Measurements from ENCODE around the gene CHCHD6.

The CHCHD6 gene

GRCh38 chr3:126668450-126669401, 35.3 kb upstream of the CHCHD6 start:
- DNase-seq (ENCODE audit: low read depth in 2 of 3, low spot score in 1 of 3): no peak

- DNase-seq (ENCODE audit: low read depth in 2 of 3, low spot score in 1 of 3): no peak
These were observed 32.5 kb upstream of the CHCHD6 start for GRCh38 chr3:126671521-126671920.

GRCh38 chr3:126672340-126672739, 31.7 kb upstream of the CHCHD6 start:
- no peak for DNase-seq (ENCODE audit: low read depth in 2 of 3, low spot score in 1 of 3)

- no peak for DNase-seq (ENCODE audit: low read depth in 2 of 3, low spot score in 1 of 3)
These were observed 31.3 kb upstream of the CHCHD6 start for GRCh38 chr3:126672741-126673140.

- DNase-seq (ENCODE audit: low read depth in 2 of 3, low spot score in 1 of 3): no peak
These were observed 26.9 kb upstream of the CHCHD6 start for GRCh38 chr3:126676919-126677705.

- DNase-seq (ENCODE audit: low read depth in 2 of 3, low spot score in 1 of 3): no peak
These were observed 26.1 kb upstream of the CHCHD6 start for GRCh38 chr3:126677862-126678503.

GRCh38 chr3:126678693-126679317, 25.2 kb upstream of the CHCHD6 start:
- no peak for DNase-seq (ENCODE audit: low read depth in 2 of 3, low spot score in 1 of 3)

GRCh38 chr3:126679318-126679751, 24.7 kb upstream of the CHCHD6 start:
- peak; percentile 65 to 77 (median 73) for DNase-seq (ENCODE audit: low read depth in 2 of 3, low spot score in 1 of 3)

GRCh38 chr3:126679831-126680666, 24.0 kb upstream of the CHCHD6 start:
- DNase-seq (ENCODE audit: low read depth in 2 of 3, low spot score in 1 of 3): no peak

GRCh38 chr3:126680667-126681055, 23.4 kb upstream of the CHCHD6 start:
- no peak for DNase-seq (ENCODE audit: low read depth in 2 of 3, low spot score in 1 of 3)

- no peak for DNase-seq (ENCODE audit: low read depth in 2 of 3, low spot score in 1 of 3)
These were observed 22.0 kb upstream of the CHCHD6 start for GRCh38 chr3:126682009-126682408.

- no peak for DNase-seq (ENCODE audit: low read depth in 2 of 3, low spot score in 1 of 3)
These were observed 21.0 kb upstream of the CHCHD6 start for GRCh38 chr3:126683069-126683468.

- DNase-seq (ENCODE audit: low read depth in 2 of 3, low spot score in 1 of 3): no peak
These were observed 19.8 kb upstream of the CHCHD6 start for GRCh38 chr3:126684218-126684751.

GRCh38 chr3:126685021-126685420, 19.0 kb upstream of the CHCHD6 start:
- DNase-seq (ENCODE audit: low read depth in 2 of 3, low spot score in 1 of 3): no peak

GRCh38 chr3:126685493-126685892, 18.5 kb upstream of the CHCHD6 start:
- DNase-seq (ENCODE audit: low read depth in 2 of 3, low spot score in 1 of 3): no peak

- no peak for DNase-seq (ENCODE audit: low read depth in 2 of 3, low spot score in 1 of 3)
These were observed 12.3 kb upstream of the CHCHD6 start for GRCh38 chr3:126691765-126692164.

GRCh38 chr3:126692858-126693257, 11.2 kb upstream of the CHCHD6 start:
- DNase-seq (ENCODE audit: low read depth in 2 of 3, low spot score in 1 of 3): no peak

- no peak for DNase-seq (ENCODE audit: low read depth in 2 of 3, low spot score in 1 of 3)
These were observed 10.1 kb upstream of the CHCHD6 start for GRCh38 chr3:126693921-126694320.

- DNase-seq (ENCODE audit: low read depth in 2 of 3, low spot score in 1 of 3): no peak
These were observed 7.3 kb upstream of the CHCHD6 start for GRCh38 chr3:126696701-126697267.

GRCh38 chr3:126699011-126699410, 5.0 kb upstream of the CHCHD6 start:
- no peak for DNase-seq (ENCODE audit: low read depth in 2 of 3, low spot score in 1 of 3)
